GM18499 (cell line): ENCODE data around the gene CYTH3.
"Not testable (repeated sequence)": the region's sequence is repeated elsewhere in the genome, so short reads cannot be mapped to it uniquely, and the experiment has no call there.

ENCODE experiments used
- ATAC-seq: cut with Tn5 transposase; IDR thresholded peaks from one replicate; pipeline ENCODE4 v1.9.1; 2021; ENCODE audit warnings: moderate number of reproducible peaks; ENCODE audit not compliant: insufficient read depth, unreplicated experiment

The CYTH3 gene

GRCh38 chr7:6200971-6201370 lies 71.5 kb downstream of the CYTH3 start:
- no peak for ATAC-seq

- no peak for ATAC-seq
Observed at GRCh38 chr7:6198689-6199595, 73.5 kb downstream of the CYTH3 start.

- no peak for ATAC-seq
Observed at GRCh38 chr7:6197801-6198551, 74.4 kb downstream of the CYTH3 start.

- ATAC-seq, result no peak
Observed at GRCh38 chr7:6193709-6194108, 78.7 kb downstream of the CYTH3 start.

GRCh38 chr7:6190563-6190962 lies 81.9 kb downstream of the CYTH3 start:
- not testable (repeated sequence) for ATAC-seq

- ATAC-seq, result no peak
Observed at GRCh38 chr7:6188389-6188788, 84.0 kb downstream of the CYTH3 start.

- ATAC-seq, result no peak
Observed at GRCh38 chr7:6186577-6186976, 85.8 kb downstream of the CYTH3 start.

- no peak for ATAC-seq
Observed at GRCh38 chr7:6182993-6183392, 89.4 kb downstream of the CYTH3 start.

- no peak for ATAC-seq
Observed at GRCh38 chr7:6181136-6181535, 91.3 kb downstream of the CYTH3 start.

- ATAC-seq, result no peak
Observed at GRCh38 chr7:6180344-6180725, 92.1 kb downstream of the CYTH3 start.

- ATAC-seq, result no peak
Observed at GRCh38 chr7:6179620-6180343, 92.6 kb downstream of the CYTH3 start.

- ATAC-seq, result no peak
Observed at GRCh38 chr7:6178298-6179029, 94.0 kb downstream of the CYTH3 start.

- ATAC-seq, result no peak
Observed at GRCh38 chr7:6175645-6176044, 96.8 kb downstream of the CYTH3 start.

GRCh38 chr7:6172910-6173295 lies 99.5 kb downstream of the CYTH3 start:
- ATAC-seq, result no peak

- ATAC-seq, result no peak
Observed at GRCh38 chr7:6172224-6172909, 100.1 kb downstream of the CYTH3 start.

GRCh38 chr7:6171532-6172223 lies 100.7 kb downstream of the CYTH3 start:
- ATAC-seq, result no peak

- no peak for ATAC-seq
Observed at GRCh38 chr7:6170571-6171531, 101.6 kb downstream of the CYTH3 start.
